GM19324 (cell line): ENCODE results near the gene KIRREL3.

Experiments
- ATAC-seq: cut with Tn5 transposase; IDR thresholded peaks from one replicate; pipeline ENCODE4 v1.9.1; 2021; ENCODE audit warnings: mild to moderate bottlenecking, moderate library complexity; ENCODE audit not compliant: unreplicated experiment, low FRiP score

The KIRREL3 gene

GRCh38 chr11:126502982-126503381, 497.6 kb downstream of the KIRREL3 start:
- ATAC-seq = no peak

GRCh38 chr11:126502159-126502558, 498.4 kb downstream of the KIRREL3 start:
- ATAC-seq = no peak

GRCh38 chr11:126501641-126502040, 498.9 kb downstream of the KIRREL3 start:
- ATAC-seq = no peak

GRCh38 chr11:126500981-126501380, 499.6 kb downstream of the KIRREL3 start:
- ATAC-seq = no peak

GRCh38 chr11:126499131-126499752, 501.3 kb downstream of the KIRREL3 start:
- ATAC-seq = no peak

GRCh38 chr11:126498281-126498680, 502.3 kb downstream of the KIRREL3 start:
- ATAC-seq = no peak

GRCh38 chr11:126497581-126498122, 502.9 kb downstream of the KIRREL3 start:
- ATAC-seq = no peak

GRCh38 chr11:126496576-126497337, 503.8 kb downstream of the KIRREL3 start:
- no peak for ATAC-seq

- no peak for ATAC-seq
These were observed 505.0 kb downstream of the KIRREL3 start for GRCh38 chr11:126495281-126496220.

GRCh38 chr11:126494831-126495230, 505.7 kb downstream of the KIRREL3 start:
- ATAC-seq = no peak

GRCh38 chr11:126492331-126493082, 508.1 kb downstream of the KIRREL3 start:
- ATAC-seq = no peak

GRCh38 chr11:126491092-126491491, 509.5 kb downstream of the KIRREL3 start:
- ATAC-seq = no peak

GRCh38 chr11:126489836-126490660, 510.5 kb downstream of the KIRREL3 start:
- no peak for ATAC-seq

GRCh38 chr11:126488591-126489370, 511.8 kb downstream of the KIRREL3 start:
- ATAC-seq = no peak

GRCh38 chr11:126487711-126488110, 512.9 kb downstream of the KIRREL3 start:
- ATAC-seq = no peak

- no peak for ATAC-seq
These were observed 514.5 kb downstream of the KIRREL3 start for GRCh38 chr11:126485986-126486635.

- ATAC-seq = no peak
These were observed 515.4 kb downstream of the KIRREL3 start for GRCh38 chr11:126485021-126485792.
